Measurements from ENCODE around the gene PRKD1. TPM values are rescaled to one million over a fixed set of nuclear protein-coding genes. Genes with fewer than 3 reads are reported as not detected.

Gene PRKD1
- total RNA-seq, 1 experiment from 2014 or later, result not detected

- H3K4me2 ChIP-seq (ENCODE audit: low read depth, low read length, poor library complexity, severe bottlenecking), result no peak overlapping the region
Measured at GRCh38 chr14:29913566-29913965, 14.1 kb downstream of the PRKD1 start.

DNA sequence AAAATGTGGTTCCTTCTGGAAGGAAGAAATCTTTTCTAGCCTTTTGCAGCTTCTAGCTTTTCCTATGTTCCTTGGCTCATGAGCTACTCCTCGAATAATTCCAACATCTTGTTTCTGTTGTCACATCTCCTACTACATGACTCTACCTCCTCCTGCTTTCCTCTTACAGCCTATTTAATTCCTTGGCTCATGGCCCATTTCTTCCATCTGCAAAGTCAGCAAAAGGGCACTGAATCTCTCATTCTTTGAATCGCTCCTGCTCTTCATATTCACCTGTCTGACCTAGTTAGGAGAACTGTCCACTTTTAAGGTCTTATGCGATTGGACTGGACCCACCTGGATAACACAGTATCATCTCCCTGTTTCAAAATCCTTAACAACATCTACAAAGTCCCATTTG, 15.8 kb downstream of the PRKD1 start:
- H3K4me1 ChIP-seq (ENCODE audit: low read length), result no peaks in the 10 kb centered on the region
- no peak for DNase-seq
- no peak overlapping the region for H3K27ac ChIP-seq (ENCODE audit: low read length)
- H3K4me2 ChIP-seq (ENCODE audit: low read depth, low read length, poor library complexity, severe bottlenecking), result no peak overlapping the region
- no peak overlapping the region for H3K4me3 ChIP-seq (ENCODE audit: low read length)
- H3K9ac ChIP-seq (ENCODE audit: low read length), result no peak overlapping the region
- H3K36me3 ChIP-seq (ENCODE audit: insufficient read depth, low read length), result no peaks in the 10 kb centered on the region
- no peaks in the 10 kb centered on the region for H4K20me1 ChIP-seq (ENCODE audit: insufficient read depth, low read depth, low read length)
- H3K79me2 ChIP-seq (ENCODE audit: low read length), result no peaks in the 10 kb centered on the region
- no peaks in the 10 kb centered on the region for H3K27me3 ChIP-seq (ENCODE audit: low read length)
- peaks cover 41% of the 10 kb centered on the region for H3K9me3 ChIP-seq (ENCODE audit: low read length)
- H2AFZ ChIP-seq (ENCODE audit: low read length), result no peak overlapping the region
- H3K9me2 ChIP-seq (replicated peaks; ENCODE audit: insufficient read depth, low read length), result no peaks in the 10 kb centered on the region

More at GRCh38 chr14:29913566-29913965, 14.1 kb downstream of the PRKD1 start:
- no peak overlapping the region for H3K4me3 ChIP-seq (ENCODE audit: low read length)
- no peaks in the 10 kb centered on the region for H3K79me2 ChIP-seq (ENCODE audit: low read length)
- H3K27ac ChIP-seq (ENCODE audit: low read length), result no peak overlapping the region
- H3K36me3 ChIP-seq (ENCODE audit: insufficient read depth, low read length), result no peaks in the 10 kb centered on the region
- no peaks in the 10 kb centered on the region for H3K9me2 ChIP-seq (replicated peaks; ENCODE audit: insufficient read depth, low read length)
- no peak overlapping the region for H2AFZ ChIP-seq (ENCODE audit: low read length)
- DNase-seq, result no peak
- no peaks in the 10 kb centered on the region for H3K4me1 ChIP-seq (ENCODE audit: low read length)
- H3K9ac ChIP-seq (ENCODE audit: low read length), result no peak overlapping the region
- H3K9me3 ChIP-seq (ENCODE audit: low read length), result peaks cover 39% of the 10 kb centered on the region
- no peaks in the 10 kb centered on the region for H4K20me1 ChIP-seq (ENCODE audit: insufficient read depth, low read depth, low read length)
- H3K27me3 ChIP-seq (ENCODE audit: low read length), result no peaks in the 10 kb centered on the region

DNA sequence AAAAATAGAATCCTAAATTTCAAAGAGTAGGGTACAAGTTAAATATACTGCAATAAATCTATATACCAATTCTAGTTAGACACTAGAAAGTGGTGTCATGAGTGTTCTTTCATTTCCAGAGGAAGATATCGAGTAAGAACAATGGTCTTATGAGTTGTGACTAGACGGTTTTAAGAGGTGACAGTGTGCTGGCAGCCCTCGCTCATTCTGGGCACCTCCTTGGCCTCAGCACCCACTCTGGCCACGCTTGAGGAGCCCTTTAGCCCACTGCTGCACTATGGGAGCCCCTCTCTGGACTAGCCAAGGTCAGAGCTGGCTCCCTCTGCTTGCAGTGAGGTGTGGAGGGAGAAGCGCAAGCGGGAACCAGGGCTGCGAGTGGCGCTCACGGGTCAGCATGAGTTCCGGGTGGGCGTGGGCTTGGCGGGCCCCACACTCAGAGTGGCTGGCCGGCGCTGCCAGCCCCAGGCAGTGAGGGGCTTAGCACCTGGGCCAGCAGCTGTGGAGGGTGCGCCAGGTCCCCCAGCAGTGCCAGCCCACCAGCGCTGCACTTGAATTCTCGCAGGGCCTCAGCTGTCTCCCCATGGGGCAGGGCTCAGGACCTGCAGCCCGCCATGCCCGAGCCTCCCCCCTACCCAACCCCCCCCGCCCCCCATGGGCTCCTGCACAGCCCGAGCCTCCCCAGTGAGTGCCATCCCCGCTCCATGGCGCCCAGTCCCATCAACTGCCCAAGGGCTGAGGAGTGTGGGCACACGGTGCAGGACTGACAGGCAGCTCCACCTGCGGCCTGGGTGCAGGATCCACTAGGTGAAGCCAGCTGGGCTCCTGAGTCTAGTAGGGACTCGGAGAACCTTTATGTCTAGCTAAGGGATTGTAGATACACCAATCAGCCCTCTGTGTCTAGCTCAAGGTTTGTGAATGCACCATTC, 18.7 kb downstream of the PRKD1 start:
- H4K20me1 ChIP-seq (ENCODE audit: insufficient read depth, low read depth, low read length), result no peaks in the 10 kb centered on the region
- no peaks in the 10 kb centered on the region for H3K9me2 ChIP-seq (replicated peaks; ENCODE audit: insufficient read depth, low read length)
- H3K36me3 ChIP-seq (ENCODE audit: insufficient read depth, low read length), result no peaks in the 10 kb centered on the region
- DNase-seq, result no peak
- no peaks in the 10 kb centered on the region for H3K79me2 ChIP-seq (ENCODE audit: low read length)
- H3K9me3 ChIP-seq (ENCODE audit: low read length), result peaks cover 36% of the 10 kb centered on the region
- H3K4me2 ChIP-seq (ENCODE audit: low read depth, low read length, poor library complexity, severe bottlenecking), result no peak overlapping the region
- no peak overlapping the region for H3K4me3 ChIP-seq (ENCODE audit: low read length)
- H3K27ac ChIP-seq (ENCODE audit: low read length), result no peak overlapping the region
- no peaks in the 10 kb centered on the region for H3K27me3 ChIP-seq (ENCODE audit: low read length)
- no peak overlapping the region for H2AFZ ChIP-seq (ENCODE audit: low read length)
- no peaks in the 10 kb centered on the region for H3K4me1 ChIP-seq (ENCODE audit: low read length)
- no peak overlapping the region for H3K9ac ChIP-seq (ENCODE audit: low read length)

GRCh38 chr14:29906256-29906870, 21.3 kb downstream of the PRKD1 start:
- no peak overlapping the region for H3K9ac ChIP-seq (ENCODE audit: low read length)
- H3K4me2 ChIP-seq (ENCODE audit: low read depth, low read length, poor library complexity, severe bottlenecking), result no peak overlapping the region
- no peak overlapping the region for H2AFZ ChIP-seq (ENCODE audit: low read length)
- H3K4me3 ChIP-seq (ENCODE audit: low read length), result no peak overlapping the region
- H3K27me3 ChIP-seq (ENCODE audit: low read length), result no peaks in the 10 kb centered on the region
- no peak for DNase-seq
- H4K20me1 ChIP-seq (ENCODE audit: insufficient read depth, low read depth, low read length), result no peaks in the 10 kb centered on the region
- no peaks in the 10 kb centered on the region for H3K4me1 ChIP-seq (ENCODE audit: low read length)
- peaks cover 35% of the 10 kb centered on the region for H3K9me3 ChIP-seq (ENCODE audit: low read length)
- no peaks in the 10 kb centered on the region for H3K9me2 ChIP-seq (replicated peaks; ENCODE audit: insufficient read depth, low read length)
- no peaks in the 10 kb centered on the region for H3K36me3 ChIP-seq (ENCODE audit: insufficient read depth, low read length)
- no peak overlapping the region for H3K27ac ChIP-seq (ENCODE audit: low read length)
- no peaks in the 10 kb centered on the region for H3K79me2 ChIP-seq (ENCODE audit: low read length)

- Histone ChIP-seq H3K79me2 (ENCODE audit: low read length) (no peaks in the 10 kb centered on the region), H4K20me1 (ENCODE audit: insufficient read depth, low read depth, low read length) (no peaks in the 10 kb centered on the region), H3K9ac (ENCODE audit: low read length) (no peak overlapping the region), H3K4me3 (ENCODE audit: low read length) (no peak overlapping the region), H3K27ac (ENCODE audit: low read length) (no peak overlapping the region), H3K9me3 (ENCODE audit: low read length) (peaks cover 35% of the 10 kb centered on the region), H3K9me2 (replicated peaks; ENCODE audit: insufficient read depth, low read length) (no peaks in the 10 kb centered on the region), H3K4me2 (ENCODE audit: low read depth, low read length, poor library complexity, severe bottlenecking) (no peak overlapping the region), H3K27me3 (ENCODE audit: low read length) (no peaks in the 10 kb centered on the region), H3K36me3 (ENCODE audit: insufficient read depth, low read length) (no peaks in the 10 kb centered on the region), H3K4me1 (ENCODE audit: low read length) (no peaks in the 10 kb centered on the region), H2AFZ (ENCODE audit: low read length) (no peak overlapping the region)
- no peak for DNase-seq
Measured at GRCh38 chr14:29905543-29905942, 22.1 kb downstream of the PRKD1 start.

DNA sequence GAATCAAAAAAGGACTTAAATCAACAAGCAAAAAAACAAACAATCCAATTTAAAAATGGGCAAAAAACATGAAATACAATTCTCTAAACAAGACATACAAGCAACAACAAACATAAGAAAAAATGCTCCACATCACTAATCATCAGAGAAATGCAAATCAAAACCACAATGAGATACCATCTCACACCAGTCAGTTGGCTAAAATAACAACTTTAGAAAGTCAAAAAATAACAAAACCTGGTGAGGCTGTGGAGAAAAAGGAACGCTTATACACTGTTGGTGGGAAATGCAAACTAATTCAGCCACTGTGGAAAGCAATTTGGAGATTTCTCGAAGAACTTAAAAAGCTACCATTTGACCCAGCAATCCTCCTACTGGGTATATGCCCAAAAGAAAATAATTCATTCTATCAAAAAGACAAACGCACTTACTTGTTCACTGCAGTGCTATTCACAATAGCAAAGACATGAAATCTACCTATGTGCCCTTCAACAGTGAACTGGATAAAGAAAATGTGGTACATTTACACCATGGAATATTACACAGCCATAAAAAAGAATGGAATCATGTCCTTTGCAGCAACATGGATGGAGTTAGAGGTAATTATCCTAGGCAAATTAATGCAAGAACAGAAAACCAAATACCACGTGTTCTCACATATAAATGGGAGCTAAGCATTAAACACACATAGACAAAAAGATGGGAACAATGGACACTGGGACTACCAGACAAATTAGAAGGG, 26.9 kb downstream of the PRKD1 start:
- H2AFZ ChIP-seq (ENCODE audit: low read length), result no peak overlapping the region
- H3K27ac ChIP-seq (ENCODE audit: low read length), result no peak overlapping the region
- no peaks in the 10 kb centered on the region for H4K20me1 ChIP-seq (ENCODE audit: insufficient read depth, low read depth, low read length)
- H3K4me2 ChIP-seq (ENCODE audit: low read depth, low read length, poor library complexity, severe bottlenecking), result no peak overlapping the region
- no peak overlapping the region for H3K4me3 ChIP-seq (ENCODE audit: low read length)
- peaks cover 50% of the 10 kb centered on the region for H3K9me3 ChIP-seq (ENCODE audit: low read length)
- no peaks in the 10 kb centered on the region for H3K27me3 ChIP-seq (ENCODE audit: low read length)
- no peak for DNase-seq
- no peaks in the 10 kb centered on the region for H3K36me3 ChIP-seq (ENCODE audit: insufficient read depth, low read length)
- H3K9ac ChIP-seq (ENCODE audit: low read length), result no peak overlapping the region
- no peaks in the 10 kb centered on the region; the same call in 1 of the 2 replicates for H3K9me2 ChIP-seq (replicated peaks; ENCODE audit: insufficient read depth, low read length)
- H3K79me2 ChIP-seq (ENCODE audit: low read length), result no peaks in the 10 kb centered on the region
- H3K4me1 ChIP-seq (ENCODE audit: low read length), result no peaks in the 10 kb centered on the region

DNA sequence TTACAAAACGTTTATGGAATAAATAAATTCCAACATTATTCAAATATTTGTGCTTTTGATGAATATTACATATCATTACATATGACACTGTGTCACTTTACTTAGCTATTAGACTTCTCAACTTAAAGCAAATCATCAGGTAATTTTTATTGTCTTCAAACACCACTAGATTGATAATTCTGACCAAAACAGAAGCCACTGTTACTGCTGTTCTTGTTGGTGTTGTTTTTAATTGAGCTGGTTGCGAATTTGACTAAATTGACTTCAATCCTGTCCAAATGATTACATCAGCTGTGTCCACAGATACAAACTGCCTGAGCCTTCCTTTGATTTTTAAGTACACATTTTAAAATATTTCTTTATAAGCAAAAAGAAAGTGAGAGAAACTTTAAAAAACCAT, 29.2 kb downstream of the PRKD1 start:
- Histone ChIP-seq H3K9me2 (replicated peaks; ENCODE audit: insufficient read depth, low read length) (no peaks in the 10 kb centered on the region; the same call in 1 of the 2 replicates), H3K4me1 (ENCODE audit: low read length) (no peaks in the 10 kb centered on the region), H3K9ac (ENCODE audit: low read length) (no peak overlapping the region), H3K4me3 (ENCODE audit: low read length) (no peak overlapping the region), H3K27ac (ENCODE audit: low read length) (no peak overlapping the region), H3K36me3 (ENCODE audit: insufficient read depth, low read length) (no peaks in the 10 kb centered on the region), H3K27me3 (ENCODE audit: low read length) (no peaks in the 10 kb centered on the region), H4K20me1 (ENCODE audit: insufficient read depth, low read depth, low read length) (no peaks in the 10 kb centered on the region), H3K79me2 (ENCODE audit: low read length) (no peaks in the 10 kb centered on the region), H3K9me3 (ENCODE audit: low read length) (peaks cover 51% of the 10 kb centered on the region), H2AFZ (ENCODE audit: low read length) (no peak overlapping the region), H3K4me2 (ENCODE audit: low read depth, low read length, poor library complexity, severe bottlenecking) (no peak overlapping the region)
- DNase-seq, result no peak

DNA sequence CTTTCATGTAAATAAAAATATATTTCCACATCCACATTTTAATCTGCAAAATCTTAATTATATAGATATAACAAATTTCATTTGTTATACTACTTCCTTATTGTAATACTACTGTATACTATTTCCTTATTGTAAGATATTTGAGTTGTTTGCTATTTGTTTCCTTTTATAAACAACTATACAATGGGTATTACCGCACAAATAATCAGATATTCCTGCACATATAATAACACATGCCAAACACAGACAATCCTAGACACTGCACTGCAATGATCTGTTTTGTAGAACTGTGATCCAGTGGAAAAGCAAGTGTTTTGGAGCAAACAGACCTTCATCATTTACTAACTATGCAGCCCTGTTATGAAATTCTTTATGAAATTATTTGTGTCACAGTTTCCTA, 30.5 kb downstream of the PRKD1 start:
- H3K9ac ChIP-seq (ENCODE audit: low read length), result no peak overlapping the region
- H3K4me3 ChIP-seq (ENCODE audit: low read length), result no peak overlapping the region; the same call in 1 of the 2 replicates
- H2AFZ ChIP-seq (ENCODE audit: low read length), result no peak overlapping the region
- DNase-seq, result no peak
- H3K9me3 ChIP-seq (ENCODE audit: low read length), result peaks cover 60% of the 10 kb centered on the region
- H3K4me2 ChIP-seq (ENCODE audit: low read depth, low read length, poor library complexity, severe bottlenecking), result no peak overlapping the region
- no peaks in the 10 kb centered on the region for H4K20me1 ChIP-seq (ENCODE audit: insufficient read depth, low read depth, low read length)
- H3K36me3 ChIP-seq (ENCODE audit: insufficient read depth, low read length), result no peaks in the 10 kb centered on the region
- no peak overlapping the region for H3K27ac ChIP-seq (ENCODE audit: low read length)
- H3K27me3 ChIP-seq (ENCODE audit: low read length), result no peaks in the 10 kb centered on the region
- no peaks in the 10 kb centered on the region for H3K4me1 ChIP-seq (ENCODE audit: low read length)
- H3K9me2 ChIP-seq (replicated peaks; ENCODE audit: insufficient read depth, low read length), result no peaks in the 10 kb centered on the region; the same call in 1 of the 2 replicates
- H3K79me2 ChIP-seq (ENCODE audit: low read length), result no peaks in the 10 kb centered on the region
